ENCODE measurements around the gene DNAH10.

- TF ChIP-seq TAF1 (IDR thresholded peaks at IDR 0.05; ENCODE audit: low read depth) (no peak), TEAD4 (IDR thresholded peaks at IDR 0.05) (no peak), FOXM1 (IDR thresholded peaks at IDR 0.05; ENCODE audit: borderline replicate concordance, low read depth) (no peak), EP300 (IDR thresholded peaks at IDR 0.05; ENCODE audit: borderline replicate concordance) (no peak), RAD21 (IDR thresholded peaks at IDR 0.05; ENCODE audit: low read depth) (no peak), CREB1 (IDR thresholded peaks at IDR 0.05; ENCODE audit: low read depth) (no peak), YY1 (IDR thresholded peaks at IDR 0.05; ENCODE audit: low read depth) (no peak), NFIC (IDR thresholded peaks at IDR 0.05) (no peak), ZBTB7A (IDR thresholded peaks at IDR 0.05; ENCODE audit: low read depth) (no peak), CEBPB (IDR thresholded peaks at IDR 0.05) (no peak), TCF12 (IDR thresholded peaks at IDR 0.05; ENCODE audit: low read depth) (no peak)
- TF ChIP-seq, protein P1, sequence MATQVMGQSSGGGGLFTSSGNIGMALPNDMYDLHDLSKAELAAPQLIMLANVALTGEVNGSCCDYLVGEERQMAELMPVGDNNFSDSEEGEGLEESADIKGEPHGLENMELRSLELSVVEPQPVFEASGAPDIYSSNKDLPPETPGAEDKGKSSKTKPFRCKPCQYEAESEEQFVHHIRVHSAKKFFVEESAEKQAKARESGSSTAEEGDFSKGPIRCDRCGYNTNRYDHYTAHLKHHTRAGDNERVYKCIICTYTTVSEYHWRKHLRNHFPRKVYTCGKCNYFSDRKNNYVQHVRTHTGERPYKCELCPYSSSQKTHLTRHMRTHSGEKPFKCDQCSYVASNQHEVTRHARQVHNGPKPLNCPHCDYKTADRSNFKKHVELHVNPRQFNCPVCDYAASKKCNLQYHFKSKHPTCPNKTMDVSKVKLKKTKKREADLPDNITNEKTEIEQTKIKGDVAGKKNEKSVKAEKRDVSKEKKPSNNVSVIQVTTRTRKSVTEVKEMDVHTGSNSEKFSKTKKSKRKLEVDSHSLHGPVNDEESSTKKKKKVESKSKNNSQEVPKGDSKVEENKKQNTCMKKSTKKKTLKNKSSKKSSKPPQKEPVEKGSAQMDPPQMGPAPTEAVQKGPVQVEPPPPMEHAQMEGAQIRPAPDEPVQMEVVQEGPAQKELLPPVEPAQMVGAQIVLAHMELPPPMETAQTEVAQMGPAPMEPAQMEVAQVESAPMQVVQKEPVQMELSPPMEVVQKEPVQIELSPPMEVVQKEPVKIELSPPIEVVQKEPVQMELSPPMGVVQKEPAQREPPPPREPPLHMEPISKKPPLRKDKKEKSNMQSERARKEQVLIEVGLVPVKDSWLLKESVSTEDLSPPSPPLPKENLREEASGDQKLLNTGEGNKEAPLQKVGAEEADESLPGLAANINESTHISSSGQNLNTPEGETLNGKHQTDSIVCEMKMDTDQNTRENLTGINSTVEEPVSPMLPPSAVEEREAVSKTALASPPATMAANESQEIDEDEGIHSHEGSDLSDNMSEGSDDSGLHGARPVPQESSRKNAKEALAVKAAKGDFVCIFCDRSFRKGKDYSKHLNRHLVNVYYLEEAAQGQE (IDR thresholded peaks at IDR 0.05; ENCODE audit: low read depth) = no peak
- TF ChIP-seq, protein P2, sequence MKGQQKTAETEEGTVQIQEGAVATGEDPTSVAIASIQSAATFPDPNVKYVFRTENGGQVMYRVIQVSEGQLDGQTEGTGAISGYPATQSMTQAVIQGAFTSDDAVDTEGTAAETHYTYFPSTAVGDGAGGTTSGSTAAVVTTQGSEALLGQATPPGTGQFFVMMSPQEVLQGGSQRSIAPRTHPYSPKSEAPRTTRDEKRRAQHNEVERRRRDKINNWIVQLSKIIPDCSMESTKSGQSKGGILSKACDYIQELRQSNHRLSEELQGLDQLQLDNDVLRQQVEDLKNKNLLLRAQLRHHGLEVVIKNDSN (IDR thresholded peaks at IDR 0.05) = no peak
- TF ChIP-seq, protein P3, sequence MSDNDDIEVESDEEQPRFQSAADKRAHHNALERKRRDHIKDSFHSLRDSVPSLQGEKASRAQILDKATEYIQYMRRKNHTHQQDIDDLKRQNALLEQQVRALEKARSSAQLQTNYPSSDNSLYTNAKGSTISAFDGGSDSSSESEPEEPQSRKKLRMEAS (IDR thresholded peaks at IDR 0.05) = no peak
Measured at GRCh38 chr12:123916729-123917128, 154.6 kb downstream of the DNAH10 start.

Data from Ishikawa (cell line).